ENCODE results near the gene AMMECR1L. TPM values are rescaled to one million over a fixed set of nuclear protein-coding genes. Genes with fewer than 3 reads are reported as not detected.

The AMMECR1L gene
- polyA plus RNA-seq, 3 donors, result 25.4 to 28.7 (median 27.8) TPM

Other genes with a start within 250 kb of the AMMECR1L start
- gene GPR17, start 239.8 kb downstream of the AMMECR1L start, polyA plus RNA-seq (ENCODE audit: insufficient read length in 3 of 3), result 1 to 10 TPM in 2 of 3 donors, under 1 TPM in 1; 0.98 to 2.0 (median 1.4) TPM
- gene LIMS2, start 210.4 kb downstream of the AMMECR1L start, polyA plus RNA-seq (ENCODE audit: insufficient read length in 3 of 3), result 10 to 100 TPM; 17.0 to 23.2 (median 22.1) TPM
- gene SFT2D3, start 184.5 kb downstream of the AMMECR1L start, polyA plus RNA-seq (ENCODE audit: insufficient read length in 3 of 3), result not detected
- 10 to 100 TPM; 50.9 to 64.1 (median 55.3) TPM for gene WDR33, start 74.8 kb downstream of the AMMECR1L start, polyA plus RNA-seq (ENCODE audit: insufficient read length in 3 of 3)
- gene POLR2D, start 27.8 kb downstream of the AMMECR1L start, polyA plus RNA-seq (ENCODE audit: insufficient read length in 3 of 3), result 10 to 100 TPM; 35.7 to 40.0 (median 36.9) TPM
- gene SAP130, start 142.1 kb upstream of the AMMECR1L start, polyA plus RNA-seq (ENCODE audit: insufficient read length in 3 of 3), result 10 to 100 TPM; 25.0 to 30.8 (median 29.3) TPM
- gene UGGT1, start 205.2 kb upstream of the AMMECR1L start, polyA plus RNA-seq (ENCODE audit: insufficient read length in 3 of 3), result 10 to 100 TPM; 33.5 to 44.9 (median 36.0) TPM

All from renal cortex interstitium (tissue), 3 donors.